GM12878 (cell line): Measurements from ENCODE around the gene NT5DC3. TPM values are rescaled to one million over a fixed set of nuclear protein-coding genes. Genes with fewer than 3 reads are reported as not detected.

Experiments used
- ATAC-seq: fragments of 200-7000 bp; cut with Tn5 transposase; 3 replicates; pipeline ENCODE4 v1.9.1; 2020; ENCODE audit warnings: mild to moderate bottlenecking, moderate library complexity
- BruUV-seq: library from RNA; stranded (reverse); fragments of 400-500 nt; replicated peaks from 2 replicates; lab custom pipeline; 2021; lab: Mats Ljungman, UMichigan
- CTCF ChIA-PET: fragments of 300-600 bp; sonication (Branson Sonifier 250); formaldehyde crosslinking; extraction: SDS; loops from one replicate; lab custom pipeline; 2021; ENCODE audit warnings: inconsistent platforms; lab: Yijun Ruan, JAX
- POLR2A ChIA-PET: fragments of 350-600 bp; formaldehyde crosslinking; extraction: SDS; loops from one replicate; lab custom pipeline; 2021; ENCODE audit warnings: inconsistent platforms; lab: Charles Lee
- RAD21 ChIA-PET: fragments of 300-600 bp; sonication (Branson Sonifier 250); formaldehyde crosslinking; loops from one replicate; lab custom pipeline; 2023; ENCODE audit warnings: antibody characterized with exemption; ENCODE audit not compliant: unreplicated experiment; lab: Charles Lee
- SMC1A ChIA-PET: fragments of 300-600 bp; sonication (Branson Sonifier 250); formaldehyde crosslinking; loops from one replicate; lab custom pipeline; 2023; ENCODE audit not compliant: unreplicated experiment, uncharacterized antibody; lab: Charles Lee
- DNase-seq: peaks from one replicate; pipeline ENCODE4 v3.0.0-alpha.2; 2011; ENCODE audit warnings: low read depth, low spot score
- FAIRE-seq: peaks from 3 replicates; lab custom pipeline; 2011; peaks lifted over from hg19 to GRCh38; lab: Jason Lieb, UNC
- H2AFZ ChIP-seq: 2 replicates; pipeline ENCODE4 v1.6.0; 2011; ENCODE audit warnings: low read depth, low read length, control low read depth; ENCODE audit not compliant: control insufficient read depth
- H3K27ac ChIP-seq: 2 replicates; pipeline ENCODE4 v1.5.1; 2011; ENCODE audit warnings: control low read depth; ENCODE audit not compliant: control insufficient read depth, insufficient read depth
- H3K27me3 ChIP-seq, 2 experiments: replicated peaks in 1 of 2; 2 replicates each; pipeline versions ENCODE4 v1.6.0 to v1.6.1; 2011; ENCODE audit warnings: low read length in 1 of 2; ENCODE audit not compliant: control insufficient read depth in 2 of 2, insufficient read depth in 2 of 2
- H3K36me3 ChIP-seq, 2 experiments: 2 replicates each; pipeline ENCODE4 v1.5.1; 2011; ENCODE audit warnings: low read length in 1 of 2; ENCODE audit not compliant: control insufficient read depth in 2 of 2, insufficient read depth in 2 of 2
- H3K4me1 ChIP-seq: 2 replicates; pipeline ENCODE4 v1.6.1; 2011; ENCODE audit warnings: mild to moderate bottlenecking, low read length, moderate library complexity, mixed read lengths; ENCODE audit not compliant: control insufficient read depth, insufficient read depth
- H3K4me2 ChIP-seq: 2 replicates; pipeline ENCODE4 v1.6.0; 2011; ENCODE audit warnings: control low read depth; ENCODE audit not compliant: control insufficient read depth, insufficient read depth
- H3K4me3 ChIP-seq: fragments of 200-600 bp; sonication (generic); 2 replicates; pipeline ENCODE4 v1.5.1; 2016
- H3K79me2 ChIP-seq: 2 replicates; pipeline ENCODE4 v1.6.0; 2011; ENCODE audit warnings: low read length; ENCODE audit not compliant: control insufficient read depth, insufficient read depth
- H3K9ac ChIP-seq: 2 replicates; pipeline ENCODE4 v1.8.0; 2011; ENCODE audit warnings: low read length, control low read depth, mixed read lengths; ENCODE audit not compliant: control insufficient read depth, insufficient read depth
- H3K9me3 ChIP-seq: replicated peaks from 3 replicates; pipeline ENCODE4 v1.5.1; 2011; ENCODE audit warnings: mild to moderate bottlenecking, low read length; ENCODE audit not compliant: control insufficient read depth, insufficient read depth
- H4K20me1 ChIP-seq: 2 replicates; pipeline ENCODE4 v1.6.0; 2011; ENCODE audit not compliant: control insufficient read depth, insufficient read depth
- DPF2 ChIP-seq: fragments of 450-650 bp; IDR thresholded peaks from 2 replicates; pipeline ENCODE4 v1.6.1; 2017; ENCODE audit warnings: mild to moderate bottlenecking
- IRF4 ChIP-seq: IDR thresholded peaks from 2 replicates; pipeline ENCODE4 v1.6.1; 2011; ENCODE audit warnings: low read depth, low read length
- MEF2B ChIP-seq: fragments of 450-650 bp; IDR thresholded peaks from 2 replicates; pipeline ENCODE4 v1.6.1; 2018; ENCODE audit warnings: mild to moderate bottlenecking, moderate library complexity; ENCODE audit not compliant: partially characterized antibody, poor library complexity, severe bottlenecking
- POLR2AphosphoS2 ChIP-seq: IDR thresholded peaks from 2 replicates; pipeline ENCODE4 v1.6.1; 2011; ENCODE audit warnings: low read depth, mild to moderate bottlenecking, low read length, improper control_type of control experiment, moderate library complexity
- RCOR1 ChIP-seq: conservative IDR thresholded peaks from 2 replicates; pipeline ENCODE4 v1.6.1; 2012; ENCODE audit warnings: low read depth, low read length, improper control_type of control experiment
- SIN3A ChIP-seq: IDR thresholded peaks from 2 replicates; pipeline ENCODE4 v1.6.1; 2012; ENCODE audit warnings: low read depth, low read length, improper control_type of control experiment
- SUZ12 ChIP-seq: fragments of 200-600 bp; sonication (generic); IDR thresholded peaks from one replicate; pipeline ENCODE4 v1.6.1; 2018; ENCODE audit warnings: antibody characterized with exemption, mild to moderate bottlenecking; ENCODE audit not compliant: unreplicated experiment
- ZNF274 ChIP-seq: IDR thresholded peaks from one replicate; pipeline ENCODE4 v1.8.0; 2011; ENCODE audit not compliant: insufficient read length, insufficient read depth
- WGBS: methylation state at CpG from one replicate; pipeline ENCODE4 v1.1.6; 2016; ENCODE audit warnings: low lambda C conversion rate; ENCODE audit not compliant: insufficient replicate concordance, insufficient coverage; ENCODE audit errors: missing lambda C conversion rate; 5-methylcytosine and 5-hydroxymethylcytosine counted together
- in situ Hi-C: fragments of 300-500 bp; cut with MboI; formaldehyde crosslinking; loops from 9 replicates; pipeline ENCODE4 v1.14.3; 2018; ENCODE audit warnings: mixed read lengths
- intact Hi-C: fragments of 100-400 bp; cut with micrococcal nuclease; formaldehyde crosslinking; loops from one replicate; pipeline ENCODE4 v1.14.2; 2022; ENCODE audit not compliant: unreplicated experiment
- polyA plus RNA-seq, 11 experiments: library from polyadenylated mRNA; depleted of rRNA in 4 of 11; unstranded in 6 of 11; stranded (reverse) in 5 of 11; fragments of >200 nt; fragmentation: Nextera tagmentation in 4 of 11; fragmentation: Illumina TruSeq in 1 of 11; extraction: Ambion mirVana in 4 of 11; extraction: Trizol in 1 of 11; gene quantifications; 1 replicate in 1 of 11; 2 replicates in 10 of 11; pipeline versions ENCODE4 v1.2.1 to v1.2.3, GENCODE V29; 2011 to 2016; ENCODE audit warnings: inconsistent platforms in 2 of 11, missing spikeins in 2 of 11, low read depth in 1 of 11
- total RNA-seq, 4 experiments: library from RNA; depleted of rRNA in 3 of 4; stranded (reverse); fragments of >200 nt in 3 of 4; fragmentation: Illumina TruSeq in 1 of 4; extraction: Trizol in 1 of 4; gene quantifications; 2 replicates each; pipeline versions ENCODE4 v1.2.1 to v1.2.3, GENCODE V29; 2013 to 2021
- TF ChIP-seq, protein P1 (sequence below), 3 experiments: IDR thresholded peaks in 2 of 3; conservative IDR thresholded peaks in 1 of 3; 2 replicates each; pipeline ENCODE4 v1.5.1; 2011; ENCODE audit warnings: low read depth in 3 of 3, low read length in 3 of 3, mild to moderate bottlenecking in 3 of 3, control low read depth in 2 of 3, moderate library complexity in 2 of 3, inconsistent platforms in 1 of 3, mixed read lengths in 1 of 3; ENCODE audit not compliant: control insufficient read depth in 2 of 3, insufficient read depth in 1 of 3; ENCODE audit errors: extremely low read depth in 1 of 3
- TF ChIP-seq, protein P2 (sequence below): fragments of 450-650 bp; IDR thresholded peaks from 2 replicates; pipeline ENCODE4 v1.6.1; 2017; ENCODE audit warnings: mild to moderate bottlenecking
- TF ChIP-seq, protein P3 (sequence below): fragments of 450-650 bp; IDR thresholded peaks from 2 replicates; pipeline ENCODE4 v1.6.1; 2017; ENCODE audit warnings: borderline replicate concordance
- TF ChIP-seq, protein P4 (sequence below): IDR thresholded peaks from 2 replicates; pipeline ENCODE4 v1.6.1; 2012; ENCODE audit warnings: low read depth, low read length, improper control_type of control experiment

Gene NT5DC3
- total and polyA plus RNA-seq, 10 of the 15 experiments (the other 5 are each of a cell fraction or from before 2014, with no cell fraction given) = 2.0 to 12.4 (median 5.9) TPM

DNA sequence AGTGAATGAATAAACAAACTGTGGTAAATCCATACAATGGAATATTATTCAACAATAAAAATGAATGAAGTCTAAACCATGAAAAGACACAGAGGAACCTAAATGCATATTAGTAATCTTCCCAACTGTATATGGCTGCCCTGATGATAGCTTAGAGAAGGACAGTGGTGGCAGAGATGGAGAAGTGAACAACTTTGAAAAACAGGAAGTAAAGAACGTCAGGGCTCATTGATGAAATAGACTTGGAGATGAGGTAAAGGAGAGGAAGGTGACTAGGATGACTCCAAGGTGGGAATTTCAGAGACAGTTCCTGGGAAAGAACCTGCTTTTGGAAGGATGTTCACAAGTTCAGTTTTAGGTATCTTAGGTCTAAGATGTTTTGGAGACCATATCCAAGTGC is 36.3 kb upstream of the NT5DC3 start:
- Histone ChIP-seq H4K20me1 (no peaks in the 10 kb centered on the region), H3K4me1 (peaks cover 24% of the 10 kb centered on the region), H3K4me3 (no peak overlapping the region), H3K4me2 (no peak overlapping the region), H3K27me3 (no peaks in the 10 kb centered on the region), H3K9me3 (no peaks in the 10 kb centered on the region), H3K36me3 (no peaks in the 10 kb centered on the region), H3K79me2 (no peaks in the 10 kb centered on the region), H2AFZ (no peak overlapping the region), H3K9ac (no peak overlapping the region), H3K27ac (no peak overlapping the region)
- DNase-seq (no peak), ATAC-seq (no peak), FAIRE-seq (no peak)
- ChIA-PET POLR2A (no interaction called here), RAD21 (interaction anchor here (1.5 to 2.2 kb wide), 3 partner anchors 45 to 232 kb away, joined by 4 to 12 read pairs (median 5); no protein-coding TSS in a partner anchor), CTCF (interaction anchor here (0.8 to 10.6 kb wide), 9 partner anchors 13 to 244 kb away, joined by 3 to 239 read pairs (median 4); no protein-coding TSS in a partner anchor), SMC1A (interaction anchor here (1.0 to 6.5 kb wide), 5 partner anchors 12 to 232 kb away, joined by 3 to 75 read pairs (median 5); partner anchors contain the start of gene TDG)
- in situ Hi-C loops = no loop called here
- no TSS peak for BruUV-seq
- TF ChIP-seq, protein P1, sequence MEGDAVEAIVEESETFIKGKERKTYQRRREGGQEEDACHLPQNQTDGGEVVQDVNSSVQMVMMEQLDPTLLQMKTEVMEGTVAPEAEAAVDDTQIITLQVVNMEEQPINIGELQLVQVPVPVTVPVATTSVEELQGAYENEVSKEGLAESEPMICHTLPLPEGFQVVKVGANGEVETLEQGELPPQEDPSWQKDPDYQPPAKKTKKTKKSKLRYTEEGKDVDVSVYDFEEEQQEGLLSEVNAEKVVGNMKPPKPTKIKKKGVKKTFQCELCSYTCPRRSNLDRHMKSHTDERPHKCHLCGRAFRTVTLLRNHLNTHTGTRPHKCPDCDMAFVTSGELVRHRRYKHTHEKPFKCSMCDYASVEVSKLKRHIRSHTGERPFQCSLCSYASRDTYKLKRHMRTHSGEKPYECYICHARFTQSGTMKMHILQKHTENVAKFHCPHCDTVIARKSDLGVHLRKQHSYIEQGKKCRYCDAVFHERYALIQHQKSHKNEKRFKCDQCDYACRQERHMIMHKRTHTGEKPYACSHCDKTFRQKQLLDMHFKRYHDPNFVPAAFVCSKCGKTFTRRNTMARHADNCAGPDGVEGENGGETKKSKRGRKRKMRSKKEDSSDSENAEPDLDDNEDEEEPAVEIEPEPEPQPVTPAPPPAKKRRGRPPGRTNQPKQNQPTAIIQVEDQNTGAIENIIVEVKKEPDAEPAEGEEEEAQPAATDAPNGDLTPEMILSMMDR (IDR thresholded peaks at IDR 0.05 in 2 of 3, conservative IDR thresholded peaks at IDR 0.05 in 1 of 3; ENCODE audit: control insufficient read depth in 2 of 3, extremely low read depth in 1 of 3, insufficient read depth in 1 of 3, low read depth in 3 of 3, low read length in 3 of 3) = no peak
- no peak for TF ChIP-seq MEF2B
- TF ChIP-seq DPF2 = no peak
- TF ChIP-seq IRF4 = no peak
- TF ChIP-seq, protein P2, sequence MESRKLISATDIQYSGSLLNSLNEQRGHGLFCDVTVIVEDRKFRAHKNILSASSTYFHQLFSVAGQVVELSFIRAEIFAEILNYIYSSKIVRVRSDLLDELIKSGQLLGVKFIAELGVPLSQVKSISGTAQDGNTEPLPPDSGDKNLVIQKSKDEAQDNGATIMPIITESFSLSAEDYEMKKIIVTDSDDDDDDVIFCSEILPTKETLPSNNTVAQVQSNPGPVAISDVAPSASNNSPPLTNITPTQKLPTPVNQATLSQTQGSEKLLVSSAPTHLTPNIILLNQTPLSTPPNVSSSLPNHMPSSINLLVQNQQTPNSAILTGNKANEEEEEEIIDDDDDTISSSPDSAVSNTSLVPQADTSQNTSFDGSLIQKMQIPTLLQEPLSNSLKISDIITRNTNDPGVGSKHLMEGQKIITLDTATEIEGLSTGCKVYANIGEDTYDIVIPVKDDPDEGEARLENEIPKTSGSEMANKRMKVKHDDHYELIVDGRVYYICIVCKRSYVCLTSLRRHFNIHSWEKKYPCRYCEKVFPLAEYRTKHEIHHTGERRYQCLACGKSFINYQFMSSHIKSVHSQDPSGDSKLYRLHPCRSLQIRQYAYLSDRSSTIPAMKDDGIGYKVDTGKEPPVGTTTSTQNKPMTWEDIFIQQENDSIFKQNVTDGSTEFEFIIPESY = no peak
- no peak for TF ChIP-seq SUZ12
- TF ChIP-seq, protein P3, sequence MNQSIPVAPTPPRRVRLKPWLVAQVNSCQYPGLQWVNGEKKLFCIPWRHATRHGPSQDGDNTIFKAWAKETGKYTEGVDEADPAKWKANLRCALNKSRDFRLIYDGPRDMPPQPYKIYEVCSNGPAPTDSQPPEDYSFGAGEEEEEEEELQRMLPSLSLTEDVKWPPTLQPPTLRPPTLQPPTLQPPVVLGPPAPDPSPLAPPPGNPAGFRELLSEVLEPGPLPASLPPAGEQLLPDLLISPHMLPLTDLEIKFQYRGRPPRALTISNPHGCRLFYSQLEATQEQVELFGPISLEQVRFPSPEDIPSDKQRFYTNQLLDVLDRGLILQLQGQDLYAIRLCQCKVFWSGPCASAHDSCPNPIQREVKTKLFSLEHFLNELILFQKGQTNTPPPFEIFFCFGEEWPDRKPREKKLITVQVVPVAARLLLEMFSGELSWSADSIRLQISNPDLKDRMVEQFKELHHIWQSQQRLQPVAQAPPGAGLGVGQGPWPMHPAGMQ = no peak
- no peak for TF ChIP-seq SIN3A
- TF ChIP-seq RCOR1 = no peak
- TF ChIP-seq ZNF274 = no peak
- TF ChIP-seq POLR2AphosphoS2 = no peak
- TF ChIP-seq, protein P4, sequence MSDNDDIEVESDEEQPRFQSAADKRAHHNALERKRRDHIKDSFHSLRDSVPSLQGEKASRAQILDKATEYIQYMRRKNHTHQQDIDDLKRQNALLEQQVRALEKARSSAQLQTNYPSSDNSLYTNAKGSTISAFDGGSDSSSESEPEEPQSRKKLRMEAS = no peak
- 0% methylated on average over 1 of the region's 1 CpG for WGBS
- intact Hi-C loops = no loop called here
